Gastrocnemius medialis (tissue), 4 donors: ENCODE results near the gene NVL. TPM values are rescaled to one million over a fixed set of nuclear protein-coding genes. Genes with fewer than 3 reads are reported as not detected.

Source experiments
- ATAC-seq, 2 donors: fragments of 150-250 bp; one replicate each; pipeline ENCODE4 v1.9.1; 2016
- DNase-seq, 2 donors: peaks; one replicate each; pipeline ENCODE4 v3.0.0-alpha.2; 2019
- H3K27ac ChIP-seq, 4 donors: fragments of 200-600 bp; sonication (generic); 1 replicate in 1 of 4; 2 replicates in 3 of 4; pipeline ENCODE4 v1.5.1; 2016 to 2018; ENCODE audit warnings: mild to moderate bottlenecking in 2 of 4, moderate library complexity in 1 of 4
- H3K27me3 ChIP-seq, 3 donors: fragments of 200-600 bp; sonication (generic) in 2 of 3; 1 replicate in 1 of 3; 2 replicates in 2 of 3; pipeline versions ENCODE4 v1.5.1 to v1.6.0; 2016 to 2019; ENCODE audit warnings: mild to moderate bottlenecking in 1 of 3, moderate library complexity in 1 of 3
- H3K36me3 ChIP-seq, 2 donors: fragments of 200-600 bp; sonication (generic) in 1 of 2; one replicate each; pipeline ENCODE4 v1.5.1; 2017 to 2018
- H3K4me1 ChIP-seq, 2 donors: fragments of 200-600 bp; sonication (generic) in 1 of 2; one replicate each; pipeline ENCODE4 v1.5.1; 2016 to 2017; ENCODE audit warnings: mild to moderate bottlenecking in 2 of 2
- H3K4me3 ChIP-seq, 4 donors: fragments of 200-600 bp; sonication (generic) in 3 of 4; 1 replicate in 1 of 4; 2 replicates in 3 of 4; pipeline ENCODE4 v1.5.1; 2016 to 2019; ENCODE audit warnings: mild to moderate bottlenecking in 2 of 4
- H3K9me3 ChIP-seq, 3 donors: fragments of 200-600 bp; sonication (generic) in 2 of 3; 1 replicate in 1 of 3; 2 replicates in 2 of 3; pipeline ENCODE4 v1.5.1; 2016 to 2019
- POLR2A ChIP-seq, 2 donors: fragments of 450-650 bp; IDR thresholded peaks; one replicate each; pipeline ENCODE4 v1.6.1; 2017; ENCODE audit warnings: antibody characterized with exemption in 2 of 2, mild to moderate bottlenecking in 2 of 2, moderate library complexity in 2 of 2
- in situ Hi-C, 4 donors: fragments of 200-750 bp; cut with MboI; loops; one replicate each; pipeline versions ENCODE4 v1.15.0 to v1.8.0; 2017; ENCODE audit warnings: low sequenced_read_pairs in 4 of 4
- intact Hi-C: fragments of 100-400 bp; cut with DNase I; formaldehyde crosslinking; loops from one replicate; pipeline ENCODE4 v1.15.1; 2023; ENCODE audit warnings: low total_unique reads
- total RNA-seq, 4 donors: library from RNA; depleted of rRNA; stranded (reverse); fragments of >200 nt; gene quantifications; one replicate each; pipeline versions ENCODE4 v1.1.0 to v1.2.3, GENCODE V29; 2016
- TF ChIP-seq, protein P1 (sequence below), 5 experiments: fragments of 450-650 bp in 3 of 5; fragments of 200-600 bp in 2 of 5; sonication (generic) in 2 of 5; IDR thresholded peaks in 4 of 5; conservative IDR thresholded peaks in 1 of 5; 1 replicate in 4 of 5; 2 replicates in 1 of 5; pipeline ENCODE4 v1.5.1; 2016 to 2019; ENCODE audit warnings: antibody characterized with exemption in 5 of 5, mild to moderate bottlenecking in 3 of 5, moderate library complexity in 3 of 5

Gene NVL
- total RNA-seq, 4 donors from 2014 or later: 6.5 to 32.5 (median 7.7) TPM

DNA sequence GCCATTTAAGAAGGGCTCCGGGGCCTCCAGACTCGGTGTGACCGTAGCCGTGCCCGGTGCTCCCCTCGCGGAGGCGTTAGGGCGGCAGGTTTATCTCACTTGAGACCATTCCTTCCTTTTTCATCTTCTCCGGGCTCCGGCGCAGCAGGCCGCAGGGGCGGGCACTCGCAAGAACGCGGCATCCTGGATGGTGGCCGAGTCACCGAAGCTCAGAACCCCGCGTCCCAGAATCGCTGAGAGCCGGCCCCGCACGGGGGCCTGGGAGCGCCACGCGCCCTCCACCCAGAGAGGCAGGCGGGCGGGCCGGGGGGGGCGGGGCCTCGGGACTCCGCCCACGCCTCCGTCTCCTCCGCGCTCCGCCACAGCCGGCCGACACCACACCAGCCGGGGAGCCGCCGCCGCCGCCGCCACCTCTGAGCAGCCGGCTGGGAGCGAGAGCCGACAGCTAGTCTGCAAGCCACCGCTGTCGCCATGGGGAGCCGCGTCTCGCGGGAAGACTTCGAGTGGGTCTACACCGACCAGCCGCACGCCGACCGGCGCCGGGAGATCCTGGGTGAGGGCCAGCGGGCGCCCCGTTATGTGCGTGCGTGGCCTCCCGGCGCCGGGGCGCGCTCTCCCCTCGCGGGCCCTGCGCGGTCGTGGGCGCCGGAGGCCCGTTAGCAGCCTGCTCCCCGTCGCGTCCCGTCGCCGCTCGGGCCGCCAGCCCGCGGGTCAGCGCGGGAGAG is 146.9 kb downstream of the NVL start, which contains the start of gene DEGS1:
Gene DEGS1, plus strand, starts transcription at position 375 of the 725 bp plus-strand sequence. Its CDS starts 97 bp downstream, at position 472.
- H3K9me3 ChIP-seq: no peaks in the 10 kb centered on the region
- peak; percentile 63 to 82 for DNase-seq
- intact Hi-C loops (loop anchor here (2.0 kb wide), 3 partner anchors 68 to 252 kb away; partner anchors contain the start of genes CNIH4, FBXO28 and WDR26), in situ Hi-C loops (no loop called here)
- peaks cover 10 to 19% of the 10 kb centered on the region in 2 donors for H3K4me1 ChIP-seq
- ATAC-seq: peak; percentile 92 to 94
- H3K4me3 ChIP-seq: peak within 1 kb of the TSS; percentile 69 to 98 (median 88)
- H3K27ac ChIP-seq: peak within 1 kb of the TSS; percentile 82 to 99 (median 96)
- no peaks in the 10 kb centered on the region for H3K36me3 ChIP-seq
- H3K27me3 ChIP-seq: no peaks in the 10 kb centered on the region
- TF ChIP-seq, protein P1, sequence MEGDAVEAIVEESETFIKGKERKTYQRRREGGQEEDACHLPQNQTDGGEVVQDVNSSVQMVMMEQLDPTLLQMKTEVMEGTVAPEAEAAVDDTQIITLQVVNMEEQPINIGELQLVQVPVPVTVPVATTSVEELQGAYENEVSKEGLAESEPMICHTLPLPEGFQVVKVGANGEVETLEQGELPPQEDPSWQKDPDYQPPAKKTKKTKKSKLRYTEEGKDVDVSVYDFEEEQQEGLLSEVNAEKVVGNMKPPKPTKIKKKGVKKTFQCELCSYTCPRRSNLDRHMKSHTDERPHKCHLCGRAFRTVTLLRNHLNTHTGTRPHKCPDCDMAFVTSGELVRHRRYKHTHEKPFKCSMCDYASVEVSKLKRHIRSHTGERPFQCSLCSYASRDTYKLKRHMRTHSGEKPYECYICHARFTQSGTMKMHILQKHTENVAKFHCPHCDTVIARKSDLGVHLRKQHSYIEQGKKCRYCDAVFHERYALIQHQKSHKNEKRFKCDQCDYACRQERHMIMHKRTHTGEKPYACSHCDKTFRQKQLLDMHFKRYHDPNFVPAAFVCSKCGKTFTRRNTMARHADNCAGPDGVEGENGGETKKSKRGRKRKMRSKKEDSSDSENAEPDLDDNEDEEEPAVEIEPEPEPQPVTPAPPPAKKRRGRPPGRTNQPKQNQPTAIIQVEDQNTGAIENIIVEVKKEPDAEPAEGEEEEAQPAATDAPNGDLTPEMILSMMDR (IDR thresholded peaks at IDR 0.05 in 4 of 5, conservative IDR thresholded peaks at IDR 0.05 in 1 of 5): no peak
- TF ChIP-seq POLR2A (IDR thresholded peaks at IDR 0.05): peak; percentile 79 to 92

DNA sequence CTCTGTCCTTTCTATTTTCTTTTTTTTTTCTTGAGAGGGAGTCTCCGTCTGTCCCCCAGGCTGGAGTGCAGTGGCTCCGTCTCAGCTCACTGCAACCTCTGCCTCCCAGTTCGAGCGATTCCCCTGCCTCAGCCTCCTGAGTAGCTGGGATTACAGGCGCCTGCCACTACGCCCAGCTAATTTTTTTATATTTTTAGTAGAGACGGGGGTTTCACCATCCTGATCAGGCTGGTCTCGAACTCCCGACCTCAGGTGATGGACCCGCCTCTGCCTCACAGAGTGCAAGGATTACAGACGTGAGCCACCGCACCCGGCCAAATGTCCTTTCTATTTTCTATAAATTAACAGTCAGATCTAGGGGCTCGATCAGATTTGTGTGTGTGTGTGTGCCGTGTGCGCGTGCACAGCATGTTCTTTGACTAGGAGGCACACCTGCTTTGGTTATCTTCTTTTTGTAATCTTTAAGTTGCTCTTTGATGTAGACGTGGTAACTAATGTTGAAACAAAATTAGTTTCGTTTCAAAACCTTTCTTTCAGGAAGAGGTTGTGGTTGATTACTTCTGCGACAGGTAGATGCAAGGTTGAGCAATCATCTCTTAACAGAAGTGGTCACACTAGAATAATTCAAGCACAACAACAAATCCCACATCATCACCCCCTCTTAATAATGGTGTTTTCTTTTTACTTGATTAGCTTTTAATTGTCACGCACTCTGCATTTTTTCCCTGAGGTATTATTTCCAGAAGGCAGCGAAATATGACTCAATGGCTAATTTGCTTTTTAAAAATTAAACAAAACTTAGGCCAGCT is 147.7 kb downstream of the NVL start:
- intact Hi-C loops: loop anchor here (2.0 kb wide), 3 partner anchors 67 to 253 kb away; partner anchors contain the start of genes CNIH4, FBXO28 and WDR26
- no peak for ATAC-seq
- H3K27ac ChIP-seq: peak overlapping the region; percentile 82 to 99 (median 96)

DNA sequence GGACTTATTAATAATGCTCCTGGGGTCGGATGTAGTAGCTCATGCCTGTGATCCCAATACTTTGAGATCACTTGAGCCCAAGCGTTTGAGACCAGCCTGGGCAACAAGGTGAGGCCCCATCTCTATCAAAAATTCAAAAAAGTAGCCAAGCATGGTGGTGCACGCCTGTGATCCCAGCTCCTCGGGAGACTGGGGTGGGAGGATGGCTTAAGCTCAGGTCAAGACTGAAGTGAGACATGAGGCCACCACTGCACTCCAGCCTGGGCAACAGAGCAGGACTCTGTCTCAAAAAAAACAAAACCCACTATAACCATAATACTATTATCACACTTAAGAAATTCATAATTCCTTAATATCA is 148.5 kb downstream of the NVL start:
- intact Hi-C loops: no loop called here
- H3K9me3 ChIP-seq: no peaks in the 10 kb centered on the region
- ATAC-seq (no peak), DNase-seq (no peak)
- no peak overlapping the region for H3K27ac ChIP-seq
- no peaks in the 10 kb centered on the region for H3K27me3 ChIP-seq
- no peak overlapping the region for H3K4me3 ChIP-seq
- H3K36me3 ChIP-seq: no peaks in the 10 kb centered on the region
- H3K4me1 ChIP-seq: peaks cover 10 to 19% of the 10 kb centered on the region in 2 donors
- in situ Hi-C loops: no loop called here
- TF ChIP-seq, protein P1 (IDR thresholded peaks at IDR 0.05 in 4 of 5, conservative IDR thresholded peaks at IDR 0.05 in 1 of 5): no peak
- TF ChIP-seq POLR2A (IDR thresholded peaks at IDR 0.05): no peak

More for the DNA sequence above, 147.7 kb downstream of the NVL start:
- DNase-seq: no peak
- TF ChIP-seq, protein P1 (IDR thresholded peaks at IDR 0.05 in 4 of 5, conservative IDR thresholded peaks at IDR 0.05 in 1 of 5): no peak
- TF ChIP-seq POLR2A (IDR thresholded peaks at IDR 0.05): no peak
- in situ Hi-C loops: no loop called here
- peaks cover 10 to 19% of the 10 kb centered on the region in 2 donors for H3K4me1 ChIP-seq
- no peaks in the 10 kb centered on the region for H3K9me3 ChIP-seq
- H3K27me3 ChIP-seq: no peaks in the 10 kb centered on the region
- H3K36me3 ChIP-seq: no peaks in the 10 kb centered on the region
- H3K4me3 ChIP-seq: peak overlapping the region; percentile 69 to 98 (median 88)

DNA sequence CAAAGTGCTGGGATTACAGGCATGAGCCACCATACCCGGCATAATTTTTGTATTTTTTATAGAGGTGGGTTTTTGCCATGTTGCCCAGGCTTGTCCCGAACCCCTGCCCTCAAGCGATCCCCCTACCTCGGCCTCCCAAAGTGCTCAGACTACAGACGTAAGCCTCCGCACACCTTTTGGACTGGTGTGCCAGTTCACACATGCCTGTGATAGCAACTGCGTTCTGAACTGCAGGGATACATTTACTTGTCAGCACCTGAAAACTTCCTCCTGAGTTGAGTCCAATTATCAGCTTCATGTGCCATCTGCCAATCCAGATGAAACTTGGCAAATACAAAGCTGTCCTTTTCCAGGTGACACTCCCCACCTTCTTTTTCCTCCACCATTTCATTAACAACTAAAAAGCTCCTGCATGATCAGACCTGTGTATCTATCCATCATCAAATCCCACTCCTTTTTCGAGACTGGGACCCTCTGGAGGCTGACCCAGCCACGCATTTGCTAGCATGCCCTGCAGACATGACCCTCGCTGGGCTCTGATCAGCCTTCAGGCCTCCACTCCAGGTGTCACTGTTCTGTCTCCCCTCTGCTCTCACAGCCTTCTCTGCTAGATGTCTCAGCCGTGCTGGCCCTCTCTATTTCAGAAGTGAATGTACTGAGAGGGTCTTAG is 149.1 kb downstream of the NVL start:
- in situ Hi-C loops (no loop called here), intact Hi-C loops (no loop called here)
- no peaks in the 10 kb centered on the region for H3K36me3 ChIP-seq
- no peak for ATAC-seq
- H3K4me1 ChIP-seq: peaks cover 10 to 19% of the 10 kb centered on the region in 2 donors
- DNase-seq: no peak
- no peaks in the 10 kb centered on the region for H3K27me3 ChIP-seq
- no peak overlapping the region for H3K4me3 ChIP-seq
- no peak for TF ChIP-seq POLR2A (IDR thresholded peaks at IDR 0.05)
- TF ChIP-seq, protein P1 (IDR thresholded peaks at IDR 0.05 in 4 of 5, conservative IDR thresholded peaks at IDR 0.05 in 1 of 5): no peak
- no peak overlapping the region for H3K27ac ChIP-seq
- no peaks in the 10 kb centered on the region for H3K9me3 ChIP-seq
